ENCODE results near the gene ETV6.

DNA sequence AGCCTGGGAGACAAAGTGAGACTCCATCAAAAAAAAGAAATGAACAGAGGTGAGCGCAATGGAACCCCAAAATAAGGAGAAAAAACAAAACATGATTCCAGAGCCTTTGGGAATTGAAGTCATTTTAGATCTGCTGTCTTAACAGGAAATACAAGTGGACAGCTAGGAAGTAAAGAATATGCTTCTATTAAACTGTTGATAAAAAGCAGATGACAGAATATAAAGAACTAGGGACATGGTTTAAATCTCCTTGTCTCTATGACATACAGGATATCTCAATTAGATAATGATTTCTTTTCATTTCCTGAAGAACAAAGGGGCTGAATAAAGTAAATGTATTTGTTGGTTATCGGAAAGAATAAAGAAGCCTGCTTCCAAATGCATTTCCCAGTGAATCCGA lies 49.3 kb upstream of the ETV6 start:
- TF ChIP-seq POLR2AphosphoS5 (IDR thresholded peaks at IDR 0.05; ENCODE audit: low read depth, low read length) (no peak), FOXP2 (optimal IDR thresholded peaks at IDR 0.05; ENCODE audit: borderline replicate concordance, extremely low read depth, extremely low read length, insufficient read depth) (no peak), TAF1 (IDR thresholded peaks at IDR 0.05; ENCODE audit: borderline replicate concordance, insufficient read depth, low read length) (no peak)
